Renal cortex interstitium (tissue), 11 donors: Measurements from ENCODE around the gene DAB1. TPM values are rescaled to one million over a fixed set of nuclear protein-coding genes. Genes with fewer than 3 reads are reported as not detected.

Source experiments
- DNase-seq, 11 donors: peaks; one replicate each; pipeline ENCODE4 v3.0.0-alpha.2; 2013; ENCODE audit warnings: low read depth in 9 of 11, low spot score in 4 of 11; ENCODE audit errors: extremely low read depth in 1 of 11
- polyA plus RNA-seq, 3 donors: library from polyadenylated mRNA; unstranded; fragments of 120-200 nt; gene quantifications; one replicate each; pipeline ENCODE4 v1.2.1, GENCODE V29; 2013; ENCODE audit not compliant: insufficient read length in 3 of 3

Gene DAB1
- polyA plus RNA-seq, 3 donors: 5.3 to 8.4 (median 6.3) TPM

DNA sequence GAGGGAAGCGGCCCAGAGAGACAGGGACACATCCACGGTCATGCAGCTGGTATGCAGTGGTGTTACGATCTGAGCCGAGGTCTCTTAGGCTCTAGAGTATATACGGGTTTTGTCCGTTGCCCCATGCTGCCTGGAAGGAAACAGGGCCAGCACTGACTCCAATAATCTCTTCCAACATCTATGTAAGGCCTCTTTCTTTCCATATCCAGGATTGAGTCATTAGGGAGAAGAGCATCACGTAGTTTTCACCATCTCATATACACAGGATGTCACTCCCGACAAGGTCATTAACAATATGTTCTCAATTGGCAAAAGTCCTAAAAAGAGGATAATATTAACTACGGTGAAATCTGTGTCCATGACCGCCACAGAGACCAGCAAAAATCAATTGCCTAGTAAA, 462.4 kb downstream of the DAB1 start:
- DNase-seq: no peak

- no peak for DNase-seq
Measured at GRCh38 chr1:56958526-56958925, 465.3 kb downstream of the DAB1 start.

GRCh38 chr1:56957931-56958330, 465.9 kb downstream of the DAB1 start:
- DNase-seq: no peak

DNA sequence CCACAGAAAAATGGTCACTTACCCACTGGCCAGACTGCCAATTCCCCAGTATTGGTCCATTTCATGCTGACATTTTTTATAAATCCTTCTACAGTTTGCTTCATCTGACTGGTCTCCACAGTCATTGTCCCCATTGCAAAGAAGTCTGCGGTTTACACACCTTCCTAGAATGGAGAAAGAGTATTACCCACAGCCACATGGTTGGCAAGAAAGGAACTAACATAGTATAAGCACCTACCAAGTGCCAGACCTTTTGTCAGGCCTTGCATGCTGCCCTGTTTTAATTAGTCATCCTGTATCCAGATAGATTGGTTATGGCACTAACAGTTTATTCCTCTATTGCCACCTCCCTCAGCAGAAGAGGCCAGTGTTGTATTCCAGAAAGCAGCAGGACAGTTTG, 469.2 kb downstream of the DAB1 start:
- DNase-seq: no peak

GRCh38 chr1:56953386-56953785, 470.5 kb downstream of the DAB1 start:
- no peak for DNase-seq

DNA sequence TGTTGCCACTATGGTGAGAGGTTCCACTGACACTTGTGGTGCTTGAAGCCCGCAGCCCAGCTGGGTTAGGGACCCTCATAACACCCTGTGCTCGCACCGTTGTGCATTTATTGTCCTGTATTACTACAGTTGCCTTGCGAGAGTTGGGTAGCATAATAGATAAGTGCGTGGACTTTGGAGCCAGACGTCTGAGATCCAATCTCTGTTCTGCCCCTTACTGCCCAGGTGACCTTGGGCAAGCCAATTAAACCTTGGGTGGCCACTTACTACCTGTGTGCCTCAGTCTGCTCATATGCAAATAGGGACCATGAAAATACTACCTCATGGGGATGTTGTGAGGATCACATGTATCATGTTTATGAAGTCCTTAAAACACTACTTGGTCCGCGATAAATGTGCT, 471.4 kb downstream of the DAB1 start:
- no peak for DNase-seq

GRCh38 chr1:56948403-56949023, 475.3 kb downstream of the DAB1 start:
- no peak for DNase-seq
